ENCODE results near the gene TOR3A. TPM values are rescaled to one million over a fixed set of nuclear protein-coding genes. Genes with fewer than 3 reads are reported as not detected.

TOR3A gene
- total and polyA plus RNA-seq, 2 donors (not counting 1 experiment from before 2014, with no cell fraction given) = 24.0 to 62.1 TPM

DNA sequence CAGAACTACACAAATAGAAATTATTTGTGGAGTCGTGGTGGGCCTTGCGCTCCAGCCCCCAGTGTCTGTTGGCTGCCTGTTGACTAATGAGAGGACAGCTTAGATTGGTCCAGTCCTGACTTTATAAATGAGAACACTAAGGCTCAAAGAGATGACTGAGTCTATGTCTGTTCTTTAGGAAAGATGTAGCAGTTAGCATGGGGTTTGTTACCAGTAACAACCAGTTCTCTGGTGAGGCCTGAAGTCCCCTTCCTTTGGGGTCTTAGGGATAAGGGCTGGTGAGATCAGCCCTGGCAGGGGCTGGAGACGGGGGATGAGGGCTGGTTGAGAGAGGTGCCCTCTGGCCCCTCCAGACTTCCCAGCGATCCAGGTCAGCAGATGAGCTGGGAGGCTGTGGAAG is 9.1 kb downstream of the TOR3A start:
- Histone ChIP-seq H3K36me3 (ENCODE audit: control insufficient read depth, insufficient read depth, low read length) (peaks cover 16% of the 10 kb centered on the region), H4K20me1 (ENCODE audit: control insufficient read depth, extremely low read depth, insufficient read depth, low read length) (no peaks in the 10 kb centered on the region), H3K9me3 (ENCODE audit: control insufficient read depth, insufficient read depth, low read depth, low read length) (no peaks in the 10 kb centered on the region), H3K4me3 (replicated peaks in 1 of 4; ENCODE audit: control extremely low read depth in 1 of 4, insufficient read depth in 1 of 4, low read depth in 3 of 4, low read length in 4 of 4) (no peak overlapping the region), H3K27me3 (ENCODE audit: control insufficient read depth, insufficient read depth, low read length) (no peaks in the 10 kb centered on the region), H3K9ac (ENCODE audit: insufficient read depth, low read length) (no peak overlapping the region), H2AFZ (ENCODE audit: low read length) (no peak overlapping the region), H3K4me1 (ENCODE audit: control insufficient read depth, extremely low read depth, insufficient read depth, low read length) (peaks cover 13% of the 10 kb centered on the region), H3K4me2 (ENCODE audit: extremely low read depth, insufficient read depth, low read length) (no peak overlapping the region), H3K79me2 (ENCODE audit: control insufficient read depth, insufficient read depth, low read length) (no peaks in the 10 kb centered on the region), H3K27ac (ENCODE audit: insufficient read depth, low read length) (peak overlapping the region; percentile 58)
- DNase-seq (ENCODE audit: low read depth in 2 of 2) = no peak
- TF ChIP-seq, protein P1, sequence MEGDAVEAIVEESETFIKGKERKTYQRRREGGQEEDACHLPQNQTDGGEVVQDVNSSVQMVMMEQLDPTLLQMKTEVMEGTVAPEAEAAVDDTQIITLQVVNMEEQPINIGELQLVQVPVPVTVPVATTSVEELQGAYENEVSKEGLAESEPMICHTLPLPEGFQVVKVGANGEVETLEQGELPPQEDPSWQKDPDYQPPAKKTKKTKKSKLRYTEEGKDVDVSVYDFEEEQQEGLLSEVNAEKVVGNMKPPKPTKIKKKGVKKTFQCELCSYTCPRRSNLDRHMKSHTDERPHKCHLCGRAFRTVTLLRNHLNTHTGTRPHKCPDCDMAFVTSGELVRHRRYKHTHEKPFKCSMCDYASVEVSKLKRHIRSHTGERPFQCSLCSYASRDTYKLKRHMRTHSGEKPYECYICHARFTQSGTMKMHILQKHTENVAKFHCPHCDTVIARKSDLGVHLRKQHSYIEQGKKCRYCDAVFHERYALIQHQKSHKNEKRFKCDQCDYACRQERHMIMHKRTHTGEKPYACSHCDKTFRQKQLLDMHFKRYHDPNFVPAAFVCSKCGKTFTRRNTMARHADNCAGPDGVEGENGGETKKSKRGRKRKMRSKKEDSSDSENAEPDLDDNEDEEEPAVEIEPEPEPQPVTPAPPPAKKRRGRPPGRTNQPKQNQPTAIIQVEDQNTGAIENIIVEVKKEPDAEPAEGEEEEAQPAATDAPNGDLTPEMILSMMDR (conservative IDR thresholded peaks at IDR 0.05 in 1 of 2, IDR thresholded peaks at IDR 0.05 in 1 of 2; ENCODE audit: low read depth in 1 of 2, low read length in 2 of 2) = no peak
- TF ChIP-seq EZH2 (IDR thresholded peaks at IDR 0.05; ENCODE audit: low read length, missing control alignments) = no peak

DNA sequence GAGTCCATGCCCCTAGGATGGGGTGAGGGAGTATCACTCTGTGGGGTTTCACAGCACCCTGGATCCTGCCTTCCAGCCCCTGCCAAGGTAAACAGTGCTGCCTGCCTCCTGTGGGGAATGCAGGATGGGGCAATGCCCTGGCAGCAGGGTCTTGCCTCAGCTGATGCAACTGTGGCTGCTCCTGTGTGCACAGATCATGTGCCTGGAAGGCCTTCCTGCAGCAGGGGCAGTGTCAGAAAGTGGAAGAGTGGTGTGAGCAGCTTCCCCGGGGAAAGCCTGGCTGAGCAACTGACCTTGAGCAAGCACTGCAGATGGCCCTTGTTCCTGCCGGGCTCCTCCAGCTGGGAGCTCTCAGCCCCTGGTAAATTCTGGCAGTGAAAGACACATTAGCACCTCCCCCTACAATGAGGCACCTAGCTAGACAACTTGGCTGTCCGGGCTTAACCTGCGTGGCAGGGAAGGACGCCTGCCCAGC is 9.9 kb downstream of the TOR3A start:
- Histone ChIP-seq H2AFZ (ENCODE audit: low read length) (no peak overlapping the region), H3K9me3 (ENCODE audit: control insufficient read depth, insufficient read depth, low read depth, low read length) (no peaks in the 10 kb centered on the region), H3K79me2 (ENCODE audit: control insufficient read depth, insufficient read depth, low read length) (no peaks in the 10 kb centered on the region), H3K4me1 (ENCODE audit: control insufficient read depth, extremely low read depth, insufficient read depth, low read length) (peaks cover 13% of the 10 kb centered on the region), H3K4me2 (ENCODE audit: extremely low read depth, insufficient read depth, low read length) (no peak overlapping the region), H3K4me3 (replicated peaks in 1 of 4; ENCODE audit: control extremely low read depth in 1 of 4, insufficient read depth in 1 of 4, low read depth in 3 of 4, low read length in 4 of 4) (no peak overlapping the region), H3K27ac (ENCODE audit: insufficient read depth, low read length) (peak overlapping the region; percentile 58), H3K27me3 (ENCODE audit: control insufficient read depth, insufficient read depth, low read length) (no peaks in the 10 kb centered on the region), H3K36me3 (ENCODE audit: control insufficient read depth, insufficient read depth, low read length) (peaks cover 16% of the 10 kb centered on the region), H3K9ac (ENCODE audit: insufficient read depth, low read length) (no peak overlapping the region), H4K20me1 (ENCODE audit: control insufficient read depth, extremely low read depth, insufficient read depth, low read length) (no peaks in the 10 kb centered on the region)
- TF ChIP-seq, protein P1 (conservative IDR thresholded peaks at IDR 0.05 in 1 of 2, IDR thresholded peaks at IDR 0.05 in 1 of 2; ENCODE audit: low read depth in 1 of 2, low read length in 2 of 2) = no peak
- no peak for TF ChIP-seq EZH2 (IDR thresholded peaks at IDR 0.05; ENCODE audit: low read length, missing control alignments)
- peak in 1 of 2 donors; percentile 93 for DNase-seq (ENCODE audit: low read depth in 2 of 2)

DNA sequence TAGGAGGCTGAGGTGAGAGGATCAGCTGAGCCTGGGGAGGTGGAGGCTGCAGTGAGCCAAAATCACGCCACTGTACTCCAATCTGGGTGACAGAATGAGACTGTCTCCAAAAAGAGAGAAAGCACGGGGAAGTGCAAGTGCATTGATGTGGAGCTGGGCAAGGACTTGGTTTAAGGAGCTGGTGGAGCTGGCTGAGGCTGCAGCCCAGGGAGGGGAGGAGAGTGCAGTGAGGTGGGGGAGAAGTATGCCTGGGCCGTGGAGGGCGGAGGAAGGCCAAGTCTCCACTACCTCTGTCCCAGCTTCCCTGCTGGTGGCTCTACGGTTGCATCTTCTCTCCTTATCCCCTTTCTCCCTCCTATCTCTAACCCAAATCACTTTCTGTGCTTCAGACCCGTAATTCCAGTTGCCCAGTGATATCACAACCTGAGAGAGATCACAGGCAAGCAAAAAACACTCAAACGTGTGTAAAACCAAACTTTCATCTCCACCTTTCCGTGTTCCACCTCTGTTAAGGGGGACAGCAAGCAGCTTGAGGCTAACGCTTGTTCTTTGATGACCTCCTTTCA is 11.1 kb downstream of the TOR3A start:
- H4K20me1 ChIP-seq (ENCODE audit: control insufficient read depth, extremely low read depth, insufficient read depth, low read length) = no peaks in the 10 kb centered on the region
- H3K9ac ChIP-seq (ENCODE audit: insufficient read depth, low read length) = no peak overlapping the region

More for the DNA sequence above, 11.1 kb downstream of the TOR3A start:
- Histone ChIP-seq H2AFZ (ENCODE audit: low read length) (no peak overlapping the region), H3K9me3 (ENCODE audit: control insufficient read depth, insufficient read depth, low read depth, low read length) (no peaks in the 10 kb centered on the region), H3K36me3 (ENCODE audit: control insufficient read depth, insufficient read depth, low read length) (peaks cover 18% of the 10 kb centered on the region), H3K4me1 (ENCODE audit: control insufficient read depth, extremely low read depth, insufficient read depth, low read length) (peaks cover 13% of the 10 kb centered on the region), H3K4me3 (replicated peaks in 1 of 4; ENCODE audit: control extremely low read depth in 1 of 4, insufficient read depth in 1 of 4, low read depth in 3 of 4, low read length in 4 of 4) (no peak overlapping the region), H3K79me2 (ENCODE audit: control insufficient read depth, insufficient read depth, low read length) (no peaks in the 10 kb centered on the region), H3K27me3 (ENCODE audit: control insufficient read depth, insufficient read depth, low read length) (no peaks in the 10 kb centered on the region), H3K27ac (ENCODE audit: insufficient read depth, low read length) (no peak overlapping the region), H3K4me2 (ENCODE audit: extremely low read depth, insufficient read depth, low read length) (no peak overlapping the region)
- DNase-seq (ENCODE audit: low read depth in 2 of 2) = no peak
- TF ChIP-seq, protein P1 (conservative IDR thresholded peaks at IDR 0.05 in 1 of 2, IDR thresholded peaks at IDR 0.05 in 1 of 2; ENCODE audit: low read depth in 1 of 2, low read length in 2 of 2) = no peak
- no peak for TF ChIP-seq EZH2 (IDR thresholded peaks at IDR 0.05; ENCODE audit: low read length, missing control alignments)
